HG03064 (cell line): Measurements from ENCODE around the gene GCNT2.
"Not testable (repeated sequence)": the region's sequence is repeated elsewhere in the genome, so short reads cannot be mapped to it uniquely, and the experiment has no call there.

ENCODE experiments used
- ATAC-seq: cut with Tn5 transposase; IDR thresholded peaks from one replicate; pipeline ENCODE4 v1.9.1; 2021; ENCODE audit warnings: low read depth; ENCODE audit not compliant: unreplicated experiment

GCNT2 gene

GRCh38 chr6:10521104-10521808, at the start of gene GCNT2:
Gene GCNT2 (plus strand): TSS chr6:10521351. CDS start chr6:10528912, 7,561 bp downstream.
- ATAC-seq, result peak; percentile 49

- no peak for ATAC-seq
Observed at GRCh38 chr6:10472634-10473033, 48.5 kb upstream of the GCNT2 start.

GRCh38 chr6:10478187-10479040, 42.7 kb upstream of the GCNT2 start:
- no peak for ATAC-seq

GRCh38 chr6:10479939-10480700, 41.0 kb upstream of the GCNT2 start:
- ATAC-seq, result no peak

- no peak for ATAC-seq
Observed at GRCh38 chr6:10481101-10481500, 40.0 kb upstream of the GCNT2 start.

GRCh38 chr6:10482636-10483257, 38.4 kb upstream of the GCNT2 start:
- no peak for ATAC-seq

- ATAC-seq, result no peak
Observed at GRCh38 chr6:10484912-10485311, 36.2 kb upstream of the GCNT2 start.

GRCh38 chr6:10485406-10485805, 35.7 kb upstream of the GCNT2 start:
- ATAC-seq, result no peak

GRCh38 chr6:10486215-10486614, 34.9 kb upstream of the GCNT2 start:
- ATAC-seq, result no peak

- not testable (repeated sequence) for ATAC-seq
Observed at GRCh38 chr6:10486944-10487588, 34.1 kb upstream of the GCNT2 start.

- no peak for ATAC-seq
Observed at GRCh38 chr6:10487668-10488327, 33.4 kb upstream of the GCNT2 start.

GRCh38 chr6:10491463-10491862, 29.7 kb upstream of the GCNT2 start:
- ATAC-seq, result no peak

- not testable (repeated sequence) for ATAC-seq
Observed at GRCh38 chr6:10491905-10492304, 29.2 kb upstream of the GCNT2 start.

- no peak for ATAC-seq
Observed at GRCh38 chr6:10495029-10495428, 26.1 kb upstream of the GCNT2 start.

- no peak for ATAC-seq
Observed at GRCh38 chr6:10505529-10505928, 15.6 kb upstream of the GCNT2 start.

- no peak for ATAC-seq
Observed at GRCh38 chr6:10507298-10507697, 13.9 kb upstream of the GCNT2 start.

GRCh38 chr6:10507715-10508114, 13.4 kb upstream of the GCNT2 start:
- no peak for ATAC-seq

GRCh38 chr6:10510592-10511367, 10.4 kb upstream of the GCNT2 start:
- ATAC-seq, result peak; percentile 93

- no peak for ATAC-seq
Observed at GRCh38 chr6:10511477-10511876, 9.7 kb upstream of the GCNT2 start.
